GM19193 (cell line): ENCODE results near the gene LEPR.

ENCODE experiments used
- POLR2A ChIP-seq: IDR thresholded peaks from 4 replicates; pipeline ENCODE4 v1.6.1; 2011; ENCODE audit not compliant: insufficient read depth, insufficient read length; ENCODE audit errors: extremely low read depth

The LEPR gene

GRCh38 chr1:65420590-65421350 lies at the start of gene LEPR, which contains the start of gene LEPROT:
TSS of gene LEPR (plus strand) at chr1:65420668. CDS start at chr1:65565566, 144,898 bp downstream.
TSS of gene LEPROT (plus strand) at chr1:65420668. CDS start at chr1:65420725, 57 bp downstream.
- peak; percentile 81 for TF ChIP-seq POLR2A

GRCh38 chr1:65371544-65371943 lies 48.9 kb upstream of the LEPR start:
- TF ChIP-seq POLR2A = no peak

GRCh38 chr1:65372557-65372956 lies 47.9 kb upstream of the LEPR start:
- TF ChIP-seq POLR2A = no peak

GRCh38 chr1:65377496-65378246 lies 42.8 kb upstream of the LEPR start:
- no peak for TF ChIP-seq POLR2A

GRCh38 chr1:65378247-65378946 lies 42.1 kb upstream of the LEPR start:
- TF ChIP-seq POLR2A = no peak

- TF ChIP-seq POLR2A = no peak
These were observed 34.0 kb upstream of the LEPR start for GRCh38 chr1:65386439-65386838.

GRCh38 chr1:65387821-65388220 lies 32.6 kb upstream of the LEPR start:
- TF ChIP-seq POLR2A = no peak

GRCh38 chr1:65388908-65389695 lies 31.4 kb upstream of the LEPR start:
- TF ChIP-seq POLR2A = no peak

- TF ChIP-seq POLR2A = no peak
These were observed 28.0 kb upstream of the LEPR start for GRCh38 chr1:65392497-65392896.

GRCh38 chr1:65393347-65393746 lies 27.1 kb upstream of the LEPR start:
- TF ChIP-seq POLR2A = no peak

GRCh38 chr1:65393928-65394327 lies 26.5 kb upstream of the LEPR start:
- no peak for TF ChIP-seq POLR2A

- no peak for TF ChIP-seq POLR2A
These were observed 24.4 kb upstream of the LEPR start for GRCh38 chr1:65395887-65396612.

GRCh38 chr1:65398083-65398482 lies 22.4 kb upstream of the LEPR start:
- no peak for TF ChIP-seq POLR2A

- TF ChIP-seq POLR2A = no peak
These were observed 21.5 kb upstream of the LEPR start for GRCh38 chr1:65399003-65399402.
